ENCODE measurements around the gene PCDHA9.
"Not testable (repeated sequence)": the region's sequence is repeated elsewhere in the genome, so short reads cannot be mapped to it uniquely, and the experiment has no call there.

PCDHA9 gene

DNA sequence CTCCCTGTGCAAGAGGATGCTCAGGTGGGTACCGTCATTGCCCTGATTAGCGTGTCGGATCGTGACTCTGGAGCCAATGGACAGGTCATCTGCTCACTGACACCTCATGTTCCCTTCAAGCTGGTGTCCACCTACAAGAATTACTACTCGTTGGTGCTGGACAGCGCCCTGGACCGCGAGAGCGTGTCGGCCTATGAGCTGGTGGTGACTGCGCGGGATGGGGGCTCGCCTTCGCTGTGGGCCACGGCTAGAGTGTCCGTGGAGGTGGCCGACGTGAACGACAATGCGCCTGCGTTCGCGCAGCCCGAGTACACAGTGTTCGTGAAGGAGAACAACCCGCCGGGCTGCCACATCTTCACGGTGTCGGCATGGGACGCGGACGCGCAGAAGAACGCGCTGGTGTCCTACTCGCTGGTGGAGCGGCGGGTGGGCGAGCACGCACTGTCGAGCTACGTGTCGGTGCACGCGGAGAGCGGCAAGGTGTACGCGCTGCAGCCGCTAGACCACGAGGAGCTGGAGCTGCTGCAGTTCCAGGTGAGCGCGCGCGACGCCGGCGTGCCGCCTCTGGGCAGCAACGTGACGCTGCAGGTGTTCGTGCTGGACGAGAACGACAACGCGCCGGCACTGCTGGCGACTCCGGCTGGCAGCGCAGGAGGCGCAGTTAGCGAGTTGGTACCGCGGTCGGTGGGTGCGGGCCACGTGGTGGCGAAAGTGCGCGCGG, 28.5 kb downstream of the PCDHA9 start:
- DNase-seq (ENCODE audit: low read depth in 2 of 2): not testable (repeated sequence)

DNA sequence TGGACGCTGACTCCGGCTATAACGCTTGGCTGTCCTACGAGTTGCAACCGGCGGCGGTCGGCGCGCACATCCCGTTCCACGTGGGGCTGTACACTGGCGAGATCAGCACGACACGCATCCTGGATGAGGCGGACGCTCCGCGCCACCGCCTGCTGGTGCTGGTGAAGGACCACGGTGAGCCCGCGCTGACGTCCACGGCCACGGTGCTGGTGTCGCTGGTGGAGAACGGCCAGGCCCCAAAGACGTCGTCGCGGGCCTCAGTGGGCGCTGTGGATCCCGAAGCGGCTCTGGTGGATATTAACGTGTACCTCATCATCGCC, 29.0 kb downstream of the PCDHA9 start:
- no peak for DNase-seq (ENCODE audit: low read depth in 2 of 2)

DNA sequence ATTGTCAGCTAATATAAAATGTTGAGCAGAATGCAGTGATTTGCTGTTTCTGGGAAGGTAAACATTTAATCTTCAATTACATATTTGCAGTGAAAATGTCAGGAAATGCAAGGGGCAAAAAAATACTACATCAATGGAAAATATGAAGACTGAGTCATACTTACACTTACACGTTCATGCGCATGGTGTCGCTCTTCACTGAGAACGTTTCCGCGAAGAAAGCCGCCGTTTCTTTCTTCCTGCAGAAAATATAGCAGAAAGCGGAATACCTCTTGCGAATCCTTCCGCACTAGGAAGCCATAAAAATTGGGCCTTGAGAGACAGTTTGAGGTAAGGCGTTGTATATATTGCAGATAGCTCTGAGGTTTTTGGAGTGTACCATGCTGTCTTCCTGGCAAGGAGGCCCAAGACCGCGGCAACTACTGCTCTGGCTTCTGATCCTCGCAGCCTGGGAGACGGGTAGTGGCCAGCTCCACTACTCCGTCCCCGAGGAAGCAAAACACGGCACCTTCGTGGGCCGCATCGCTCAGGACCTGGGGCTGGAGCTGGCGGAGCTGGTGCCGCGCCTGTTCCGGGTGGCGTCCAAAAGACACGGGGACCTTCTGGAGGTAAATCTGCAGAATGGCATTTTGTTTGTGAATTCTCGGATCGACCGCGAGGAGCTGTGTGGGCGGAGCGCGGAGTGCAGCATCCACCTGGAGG, 33.9 kb downstream of the PCDHA9 start, which contains the start of gene PCDHA13:
Gene PCDHA13 (plus strand): TSS at position 236 of the 702 bp plus-strand sequence. CDS start 145 bp downstream, at position 381.
- no peak for DNase-seq (ENCODE audit: low read depth in 2 of 2)

DNA sequence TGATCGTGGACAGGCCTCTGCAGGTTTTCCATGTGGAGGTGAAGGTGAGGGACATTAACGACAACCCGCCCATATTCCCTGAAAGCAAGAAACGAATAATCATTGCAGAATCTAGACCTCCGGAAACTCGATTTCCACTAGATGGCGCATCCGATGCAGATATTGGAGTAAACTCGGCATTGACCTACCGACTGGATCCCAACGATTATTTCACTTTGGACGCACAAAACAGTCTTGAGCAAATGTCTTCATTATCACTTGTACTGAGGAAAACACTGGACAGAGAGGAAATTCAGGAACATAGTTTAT, 34.4 kb downstream of the PCDHA9 start:
- DNase-seq (ENCODE audit: low read depth in 2 of 2): no peak

DNA sequence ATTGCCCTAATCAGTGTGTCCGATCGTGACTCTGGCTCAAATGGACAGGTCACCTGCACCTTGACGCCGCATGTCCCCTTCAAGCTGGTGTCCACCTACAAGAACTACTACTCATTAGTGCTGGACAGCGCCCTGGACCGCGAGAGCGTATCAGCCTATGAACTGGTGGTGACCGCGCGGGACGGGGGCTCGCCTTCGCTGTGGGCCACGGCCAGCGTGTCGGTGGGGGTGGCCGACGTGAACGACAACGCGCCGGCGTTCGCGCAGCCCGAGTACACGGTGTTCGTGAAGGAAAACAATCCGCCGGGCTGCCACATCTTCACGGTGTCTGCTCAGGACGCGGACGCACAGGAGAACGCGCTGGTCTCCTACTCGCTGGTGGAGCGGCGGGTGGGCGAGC, 35.2 kb downstream of the PCDHA9 start:
- no peak for DNase-seq (ENCODE audit: low read depth in 2 of 2)

DNA sequence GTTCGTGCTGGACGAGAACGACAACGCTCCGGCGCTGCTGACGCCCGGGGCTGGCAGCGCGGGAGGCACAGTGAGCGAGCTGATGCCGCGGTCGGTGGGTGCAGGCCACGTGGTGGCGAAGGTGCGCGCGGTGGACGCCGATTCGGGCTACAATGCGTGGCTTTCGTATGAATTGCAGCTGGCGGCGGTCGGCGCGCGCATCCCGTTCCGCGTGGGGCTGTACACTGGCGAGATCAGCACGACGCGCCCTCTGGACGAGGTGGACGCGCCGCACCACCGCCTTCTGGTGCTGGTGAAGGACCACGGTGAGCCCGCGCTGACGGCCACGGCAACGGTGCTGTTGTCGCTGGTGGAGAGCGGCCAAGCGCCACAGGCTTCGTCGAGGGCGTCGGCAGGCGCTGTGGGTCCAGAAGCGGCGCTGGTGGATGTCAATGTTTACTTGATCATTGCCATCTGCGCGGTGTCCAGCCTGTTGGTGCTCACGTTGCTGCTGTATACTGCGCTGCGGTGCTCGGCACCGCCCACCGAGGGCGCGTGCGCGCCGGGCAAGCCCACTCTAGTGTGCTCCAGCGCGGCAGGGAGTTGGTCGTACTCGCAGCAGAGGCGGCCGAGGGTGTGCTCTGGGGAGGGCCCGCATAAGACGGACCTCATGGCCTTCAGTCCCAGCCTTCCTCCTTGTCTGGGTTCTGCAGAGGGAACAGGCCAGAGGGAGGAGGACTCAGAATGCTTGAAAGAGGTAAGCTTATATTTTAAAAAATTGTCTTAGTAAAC, 35.9 kb downstream of the PCDHA9 start:
- DNase-seq (ENCODE audit: low read depth in 2 of 2): no peak

Data from stimulated activated CD4-positive, alpha-beta T cell treated with anti-CD3 and anti-CD28 coated beads, Interleukin-1b, Interleukin-23, amount 100 ng/mL, for 4 hours (primary cell).